Activated naive CD8-positive, alpha-beta T cell treated with anti-CD3 and anti-CD28 coated beads, Interleukin-2, amount 10 ng/mL, durations not matched to agents 7 days and 5 days (primary cell): ENCODE results near the gene SCAF8. TPM values are rescaled to one million over a fixed set of nuclear protein-coding genes. Genes with fewer than 3 reads are reported as not detected.

ENCODE experiments used
- ATAC-seq: fragments of 150-1000 bp; cut with Tn5 transposase; one replicate; pipeline ENCODE4 v1.10.0; 2021; ENCODE audit warnings: low read depth, moderate library complexity
- POLR2A ChIA-PET: fragments of 350-600 bp; sonication (Branson Sonifier 250); formaldehyde crosslinking; loops from one replicate; lab custom pipeline; 2021; ENCODE audit warnings: antibody characterized with exemption; lab: Charles Lee
- DNase-seq: peaks from one replicate; pipeline ENCODE4 v3.0.0; 2021
- H3K27ac Mint-ChIP-seq: one replicate; pipeline ENCODE4 v1.8.0; 2022; ENCODE audit warnings: mild to moderate bottlenecking, mixed read lengths
- H3K27me3 Mint-ChIP-seq: one replicate; pipeline ENCODE4 v1.8.0; 2022; ENCODE audit warnings: mild to moderate bottlenecking, moderate library complexity, mixed read lengths
- H3K36me3 Mint-ChIP-seq: one replicate; pipeline ENCODE4 v1.8.0; 2021; ENCODE audit warnings: mild to moderate bottlenecking, mixed read lengths
- H3K4me1 Mint-ChIP-seq: one replicate; pipeline ENCODE4 v1.8.0; 2021; ENCODE audit warnings: mixed read lengths
- H3K4me3 Mint-ChIP-seq: one replicate; pipeline ENCODE4 v1.8.0; 2022; ENCODE audit warnings: mild to moderate bottlenecking, moderate library complexity, mixed read lengths
- H3K9me3 Mint-ChIP-seq: one replicate; pipeline ENCODE4 v1.8.0; 2021; ENCODE audit warnings: mixed read lengths
- total RNA-seq, 2 experiments: library from RNA; stranded (reverse); gene quantifications; one replicate each; pipeline ENCODE4 v1.2.3, GENCODE V29; 2021

The SCAF8 gene
- total RNA-seq, 2 experiments from 2014 or later: 42.3 to 46.4 TPM

- H3K27ac Mint-ChIP-seq: no peak overlapping the region
- H3K4me3 Mint-ChIP-seq: no peak overlapping the region
- ATAC-seq: no peak
- POLR2A ChIA-PET: no interaction called here
- no peaks in the 10 kb centered on the region for H3K27me3 Mint-ChIP-seq
- peaks cover 4% of the 10 kb centered on the region for H3K4me1 Mint-ChIP-seq
- peaks cover 15% of the 10 kb centered on the region for H3K36me3 Mint-ChIP-seq
- no peak for DNase-seq
- no peaks in the 10 kb centered on the region for H3K9me3 Mint-ChIP-seq
These were observed 109.6 kb downstream of the SCAF8 start for GRCh38 chr6:154842833-154843232.

- POLR2A ChIA-PET: no interaction called here
- no peak overlapping the region for H3K27ac Mint-ChIP-seq
- ATAC-seq (no peak), DNase-seq (no peak)
- peaks cover 20% of the 10 kb centered on the region for H3K36me3 Mint-ChIP-seq
- no peaks in the 10 kb centered on the region for H3K27me3 Mint-ChIP-seq
- no peak overlapping the region for H3K4me3 Mint-ChIP-seq
- no peaks in the 10 kb centered on the region for H3K9me3 Mint-ChIP-seq
- peaks cover 4% of the 10 kb centered on the region for H3K4me1 Mint-ChIP-seq
These were observed 114.1 kb downstream of the SCAF8 start for GRCh38 chr6:154847318-154847717.

GRCh38 chr6:154848580-154848979 lies 115.4 kb downstream of the SCAF8 start:
- POLR2A ChIA-PET: no interaction called here
- peaks cover 4% of the 10 kb centered on the region for H3K4me1 Mint-ChIP-seq
- H3K36me3 Mint-ChIP-seq: peaks cover 22% of the 10 kb centered on the region

GRCh38 chr6:154849475-154849874 lies 116.3 kb downstream of the SCAF8 start:
- POLR2A ChIA-PET: no interaction called here
- no peaks in the 10 kb centered on the region for H3K4me1 Mint-ChIP-seq
- H3K9me3 Mint-ChIP-seq: no peaks in the 10 kb centered on the region
- ATAC-seq (no peak), DNase-seq (no peak)
- H3K27me3 Mint-ChIP-seq: no peaks in the 10 kb centered on the region
- H3K4me3 Mint-ChIP-seq: no peak overlapping the region
- peaks cover 25% of the 10 kb centered on the region for H3K36me3 Mint-ChIP-seq
- H3K27ac Mint-ChIP-seq: no peak overlapping the region

More at GRCh38 chr6:154848580-154848979, 115.4 kb downstream of the SCAF8 start:
- Mint-ChIP-seq H3K9me3 (no peaks in the 10 kb centered on the region), H3K4me3 (no peak overlapping the region), H3K27ac (no peak overlapping the region), H3K27me3 (no peaks in the 10 kb centered on the region)
- no peak for ATAC-seq
- no peak for DNase-seq

GRCh38 chr6:154852687-154853086 lies 119.5 kb downstream of the SCAF8 start:
- DNase-seq: no peak
- H3K27me3 Mint-ChIP-seq: no peaks in the 10 kb centered on the region
- no peak for ATAC-seq
- H3K9me3 Mint-ChIP-seq: no peaks in the 10 kb centered on the region
- no peak overlapping the region for H3K27ac Mint-ChIP-seq
- POLR2A ChIA-PET: no interaction called here
- no peaks in the 10 kb centered on the region for H3K4me1 Mint-ChIP-seq
- H3K4me3 Mint-ChIP-seq: no peak overlapping the region
- peaks cover 25% of the 10 kb centered on the region for H3K36me3 Mint-ChIP-seq

GRCh38 chr6:154857529-154857928 lies 124.3 kb downstream of the SCAF8 start:
- H3K27me3 Mint-ChIP-seq: no peaks in the 10 kb centered on the region
- POLR2A ChIA-PET: no interaction called here
- no peak for DNase-seq
- H3K36me3 Mint-ChIP-seq: peaks cover 12% of the 10 kb centered on the region
- no peak for ATAC-seq
- H3K9me3 Mint-ChIP-seq: no peaks in the 10 kb centered on the region
- H3K4me1 Mint-ChIP-seq: no peaks in the 10 kb centered on the region
- no peak overlapping the region for H3K27ac Mint-ChIP-seq
- no peak overlapping the region for H3K4me3 Mint-ChIP-seq

- ATAC-seq: no peak
- H3K4me1 Mint-ChIP-seq: peaks cover 2% of the 10 kb centered on the region
- no peaks in the 10 kb centered on the region for H3K9me3 Mint-ChIP-seq
- no peak overlapping the region for H3K4me3 Mint-ChIP-seq
- H3K27me3 Mint-ChIP-seq: no peaks in the 10 kb centered on the region
- H3K36me3 Mint-ChIP-seq: peaks cover 7% of the 10 kb centered on the region
- no peak for DNase-seq
- POLR2A ChIA-PET: no interaction called here
- H3K27ac Mint-ChIP-seq: no peak overlapping the region
These were observed 128.6 kb downstream of the SCAF8 start for GRCh38 chr6:154861825-154862224.

- ATAC-seq: no peak
- Mint-ChIP-seq H3K4me3 (no peak overlapping the region), H3K27me3 (no peaks in the 10 kb centered on the region), H3K36me3 (peaks cover 7% of the 10 kb centered on the region), H3K4me1 (peaks cover 2% of the 10 kb centered on the region), H3K9me3 (no peaks in the 10 kb centered on the region), H3K27ac (no peak overlapping the region)
- DNase-seq: no peak
- POLR2A ChIA-PET: no interaction called here
These were observed 129.3 kb downstream of the SCAF8 start for GRCh38 chr6:154862536-154862935.

- no peak for DNase-seq
- Mint-ChIP-seq H3K9me3 (no peaks in the 10 kb centered on the region), H3K4me3 (no peak overlapping the region), H3K4me1 (peaks cover 2% of the 10 kb centered on the region), H3K27me3 (no peaks in the 10 kb centered on the region), H3K36me3 (peaks cover 7% of the 10 kb centered on the region), H3K27ac (no peak overlapping the region)
- POLR2A ChIA-PET: no interaction called here
- ATAC-seq: no peak
These were observed 130.8 kb downstream of the SCAF8 start for GRCh38 chr6:154864066-154864430.

GRCh38 chr6:154865291-154865690 lies 132.1 kb downstream of the SCAF8 start:
- Mint-ChIP-seq H3K27me3 (no peaks in the 10 kb centered on the region), H3K36me3 (peaks cover 3% of the 10 kb centered on the region), H3K4me1 (peaks cover 2% of the 10 kb centered on the region), H3K9me3 (no peaks in the 10 kb centered on the region), H3K4me3 (no peak overlapping the region), H3K27ac (peak overlapping the region; percentile 45)
- POLR2A ChIA-PET: no interaction called here
- no peak for DNase-seq
- no peak for ATAC-seq

GRCh38 chr6:154868143-154868594 lies 135.0 kb downstream of the SCAF8 start:
- POLR2A ChIA-PET: no interaction called here
- DNase-seq (no peak), ATAC-seq (no peak)
- peaks cover 2% of the 10 kb centered on the region for H3K4me1 Mint-ChIP-seq
- peaks cover 3% of the 10 kb centered on the region for H3K36me3 Mint-ChIP-seq
- no peak overlapping the region for H3K27ac Mint-ChIP-seq
- H3K9me3 Mint-ChIP-seq: no peaks in the 10 kb centered on the region
- H3K4me3 Mint-ChIP-seq: no peak overlapping the region
- H3K27me3 Mint-ChIP-seq: no peaks in the 10 kb centered on the region

GRCh38 chr6:154872542-154873114 lies 139.4 kb downstream of the SCAF8 start:
- no peaks in the 10 kb centered on the region for H3K36me3 Mint-ChIP-seq
- no peaks in the 10 kb centered on the region for H3K4me1 Mint-ChIP-seq
- H3K27me3 Mint-ChIP-seq: no peaks in the 10 kb centered on the region
- no peaks in the 10 kb centered on the region for H3K9me3 Mint-ChIP-seq
- H3K27ac Mint-ChIP-seq: no peak overlapping the region
- no peak overlapping the region for H3K4me3 Mint-ChIP-seq
- POLR2A ChIA-PET: no interaction called here
- ATAC-seq (no peak), DNase-seq (no peak)

GRCh38 chr6:154873546-154873945 lies 140.3 kb downstream of the SCAF8 start:
- no peak overlapping the region for H3K4me3 Mint-ChIP-seq
- no peak overlapping the region for H3K27ac Mint-ChIP-seq
- POLR2A ChIA-PET: no interaction called here
- H3K36me3 Mint-ChIP-seq: no peaks in the 10 kb centered on the region
- no peaks in the 10 kb centered on the region for H3K27me3 Mint-ChIP-seq
- ATAC-seq (no peak), DNase-seq (no peak)
- no peaks in the 10 kb centered on the region for H3K9me3 Mint-ChIP-seq
- H3K4me1 Mint-ChIP-seq: no peaks in the 10 kb centered on the region

- no peak for ATAC-seq
- Mint-ChIP-seq H3K4me1 (no peaks in the 10 kb centered on the region), H3K9me3 (no peaks in the 10 kb centered on the region), H3K27ac (no peak overlapping the region), H3K4me3 (no peak overlapping the region), H3K36me3 (no peaks in the 10 kb centered on the region), H3K27me3 (no peaks in the 10 kb centered on the region)
- POLR2A ChIA-PET: no interaction called here
- DNase-seq: no peak
These were observed 141.8 kb downstream of the SCAF8 start for GRCh38 chr6:154874773-154875592.
